WTC11 (cell line): Measurements from ENCODE around the gene LVRN.

Experiments
- ETV6 ChIP-seq: sonication (generic); formaldehyde crosslinking; IDR thresholded peaks from 2 replicates; pipeline ENCODE4 v1.8.1; 2022; ENCODE audit warnings: mild to moderate bottlenecking, missing genetic modification reagents
- JUN ChIP-seq: sonication (generic); formaldehyde crosslinking; IDR thresholded peaks from 2 replicates; pipeline ENCODE4 v1.8.0; 2023; ENCODE audit warnings: mild to moderate bottlenecking, missing genetic modification reagents
- NR3C1 ChIP-seq: sonication (generic); formaldehyde crosslinking; conservative IDR thresholded peaks from 2 replicates; pipeline ENCODE4 v1.8.1; 2023; ENCODE audit warnings: low read depth, mild to moderate bottlenecking, missing genetic modification reagents
- TF ChIP-seq, protein P1 (sequence below): sonication (generic); formaldehyde crosslinking; IDR thresholded peaks from 2 replicates; pipeline ENCODE4 v1.8.1; 2022; ENCODE audit warnings: low read depth, missing genetic modification reagents, borderline replicate concordance
- TF ChIP-seq, protein P2 (sequence below): fragments of 200-600 bp; IDR thresholded peaks from 2 replicates; pipeline ENCODE4 v1.8.0; 2022; ENCODE audit warnings: antibody characterized with exemption
- TF ChIP-seq, protein P3 (sequence below): sonication (generic); formaldehyde crosslinking; IDR thresholded peaks from 2 replicates; pipeline ENCODE4 v1.8.1; 2022; ENCODE audit warnings: mild to moderate bottlenecking, moderate library complexity, missing genetic modification reagents
- TF ChIP-seq, protein P4 (sequence below): sonication (generic); formaldehyde crosslinking; IDR thresholded peaks from 2 replicates; pipeline ENCODE4 v1.8.0; 2022; ENCODE audit warnings: mild to moderate bottlenecking, missing genetic modification reagents

DNA sequence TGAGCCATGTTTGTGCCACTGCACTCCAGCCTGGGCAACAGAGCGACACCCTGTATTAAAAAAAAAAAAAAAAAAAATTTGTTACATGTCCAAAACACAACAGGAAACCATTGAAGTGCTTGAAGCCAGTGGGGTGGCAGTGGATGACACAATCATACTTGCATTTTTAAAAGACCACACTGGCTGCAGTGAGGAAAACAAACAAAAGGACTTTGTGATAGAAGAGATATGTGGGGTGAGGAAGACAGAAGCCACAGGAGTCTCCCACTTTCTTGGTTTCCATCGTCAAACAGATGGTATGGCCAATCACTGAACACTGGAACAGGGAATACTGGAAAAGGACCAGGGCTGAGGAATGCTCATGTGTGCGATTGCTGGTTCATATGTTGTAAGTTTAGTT lies 101.7 kb downstream of the LVRN start:
- TF ChIP-seq, protein P1, sequence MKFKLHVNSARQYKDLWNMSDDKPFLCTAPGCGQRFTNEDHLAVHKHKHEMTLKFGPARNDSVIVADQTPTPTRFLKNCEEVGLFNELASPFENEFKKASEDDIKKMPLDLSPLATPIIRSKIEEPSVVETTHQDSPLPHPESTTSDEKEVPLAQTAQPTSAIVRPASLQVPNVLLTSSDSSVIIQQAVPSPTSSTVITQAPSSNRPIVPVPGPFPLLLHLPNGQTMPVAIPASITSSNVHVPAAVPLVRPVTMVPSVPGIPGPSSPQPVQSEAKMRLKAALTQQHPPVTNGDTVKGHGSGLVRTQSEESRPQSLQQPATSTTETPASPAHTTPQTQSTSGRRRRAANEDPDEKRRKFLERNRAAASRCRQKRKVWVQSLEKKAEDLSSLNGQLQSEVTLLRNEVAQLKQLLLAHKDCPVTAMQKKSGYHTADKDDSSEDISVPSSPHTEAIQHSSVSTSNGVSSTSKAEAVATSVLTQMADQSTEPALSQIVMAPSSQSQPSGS (CRISPR knock-in tag), result no peak
- TF ChIP-seq, protein P2, sequence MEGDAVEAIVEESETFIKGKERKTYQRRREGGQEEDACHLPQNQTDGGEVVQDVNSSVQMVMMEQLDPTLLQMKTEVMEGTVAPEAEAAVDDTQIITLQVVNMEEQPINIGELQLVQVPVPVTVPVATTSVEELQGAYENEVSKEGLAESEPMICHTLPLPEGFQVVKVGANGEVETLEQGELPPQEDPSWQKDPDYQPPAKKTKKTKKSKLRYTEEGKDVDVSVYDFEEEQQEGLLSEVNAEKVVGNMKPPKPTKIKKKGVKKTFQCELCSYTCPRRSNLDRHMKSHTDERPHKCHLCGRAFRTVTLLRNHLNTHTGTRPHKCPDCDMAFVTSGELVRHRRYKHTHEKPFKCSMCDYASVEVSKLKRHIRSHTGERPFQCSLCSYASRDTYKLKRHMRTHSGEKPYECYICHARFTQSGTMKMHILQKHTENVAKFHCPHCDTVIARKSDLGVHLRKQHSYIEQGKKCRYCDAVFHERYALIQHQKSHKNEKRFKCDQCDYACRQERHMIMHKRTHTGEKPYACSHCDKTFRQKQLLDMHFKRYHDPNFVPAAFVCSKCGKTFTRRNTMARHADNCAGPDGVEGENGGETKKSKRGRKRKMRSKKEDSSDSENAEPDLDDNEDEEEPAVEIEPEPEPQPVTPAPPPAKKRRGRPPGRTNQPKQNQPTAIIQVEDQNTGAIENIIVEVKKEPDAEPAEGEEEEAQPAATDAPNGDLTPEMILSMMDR, result no peak
- TF ChIP-seq ETV6, result no peak
- TF ChIP-seq, protein P3, sequence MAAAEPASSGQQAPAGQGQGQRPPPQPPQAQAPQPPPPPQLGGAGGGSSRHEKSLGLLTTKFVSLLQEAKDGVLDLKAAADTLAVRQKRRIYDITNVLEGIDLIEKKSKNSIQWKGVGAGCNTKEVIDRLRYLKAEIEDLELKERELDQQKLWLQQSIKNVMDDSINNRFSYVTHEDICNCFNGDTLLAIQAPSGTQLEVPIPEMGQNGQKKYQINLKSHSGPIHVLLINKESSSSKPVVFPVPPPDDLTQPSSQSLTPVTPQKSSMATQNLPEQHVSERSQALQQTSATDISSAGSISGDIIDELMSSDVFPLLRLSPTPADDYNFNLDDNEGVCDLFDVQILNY (CRISPR knock-in tag), result no peak
- no peak for TF ChIP-seq NR3C1 (CRISPR knock-in tag)
- TF ChIP-seq JUN, result no peak
- TF ChIP-seq, protein P4, sequence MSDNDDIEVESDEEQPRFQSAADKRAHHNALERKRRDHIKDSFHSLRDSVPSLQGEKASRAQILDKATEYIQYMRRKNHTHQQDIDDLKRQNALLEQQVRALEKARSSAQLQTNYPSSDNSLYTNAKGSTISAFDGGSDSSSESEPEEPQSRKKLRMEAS (CRISPR knock-in tag), result no peak
